Mesothelial cell of epicardium (in vitro differentiated cells): Measurements from ENCODE around the gene LRRC66. TPM values are rescaled to one million over a fixed set of nuclear protein-coding genes. Genes with fewer than 3 reads are reported as not detected.

Experiments
- DNase-seq, 2 experiments: peaks; one replicate each; pipeline ENCODE4 v3.0.0; 2021; ENCODE audit warnings: low spot score in 2 of 2; ENCODE audit not compliant: unreplicated experiment in 2 of 2
- H3K27ac Mint-ChIP-seq: 2 replicates; pipeline ENCODE4 v1.8.0; 2021; ENCODE audit warnings: mixed read lengths
- H3K27me3 Mint-ChIP-seq: 2 replicates; pipeline ENCODE4 v1.8.0; 2021; ENCODE audit warnings: low read depth, mixed read lengths
- H3K36me3 Mint-ChIP-seq: 2 replicates; pipeline ENCODE4 v1.8.0; 2021; ENCODE audit warnings: mixed read lengths
- H3K4me1 Mint-ChIP-seq: 2 replicates; pipeline ENCODE4 v1.8.0; 2021; ENCODE audit warnings: mixed read lengths
- H3K4me3 Mint-ChIP-seq: 2 replicates; pipeline ENCODE4 v1.8.0; 2021; ENCODE audit warnings: mild to moderate bottlenecking, moderate library complexity, mixed read lengths
- H3K9me3 Mint-ChIP-seq: 2 replicates; pipeline ENCODE4 v1.8.0; 2021; ENCODE audit warnings: mixed read lengths
- total RNA-seq: library from RNA; stranded (reverse); gene quantifications from 3 replicates; pipeline ENCODE4 v1.2.1, GENCODE V29; 2021
- TF ChIP-seq, protein P1 (sequence below): fragments of 200-600 bp; sonication (generic); IDR thresholded peaks from one replicate; pipeline ENCODE4 v1.5.0; 2021; ENCODE audit warnings: antibody characterized with exemption; ENCODE audit not compliant: unreplicated experiment

Gene LRRC66
- total RNA-seq, 1 donor from 2014 or later = 0.20 TPM

DNA sequence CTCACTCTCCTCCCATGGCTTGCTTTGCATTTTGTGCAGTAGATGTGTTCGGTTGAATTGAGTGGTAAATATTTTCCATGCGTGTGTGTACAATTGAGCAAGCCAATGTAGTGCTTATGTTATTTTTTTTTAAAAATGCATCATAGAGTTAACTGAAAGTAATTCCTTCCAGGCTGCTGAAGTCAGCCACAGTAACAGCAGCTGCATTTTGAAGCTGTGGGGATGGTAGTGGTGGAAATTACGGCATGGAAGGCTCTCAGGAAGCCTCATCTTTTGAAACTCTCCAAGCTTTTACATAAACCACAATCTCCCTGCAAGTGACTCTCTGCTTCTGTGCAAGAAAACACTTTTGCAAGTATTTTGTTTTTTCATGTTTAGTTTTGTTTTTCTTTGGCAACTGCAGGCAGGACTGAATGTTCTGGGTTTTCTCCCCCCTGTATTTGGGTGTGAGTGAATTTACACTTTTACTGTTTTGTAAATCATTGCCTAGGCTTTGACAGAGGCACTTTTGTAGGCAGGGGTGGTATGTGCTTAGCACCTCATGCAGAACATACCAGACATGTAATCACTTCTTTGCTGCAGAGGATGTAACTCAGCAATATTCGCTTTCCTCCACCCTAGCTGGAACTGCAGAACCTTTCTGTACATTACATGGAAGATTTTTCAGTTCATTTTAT lies 56.2 kb downstream of the LRRC66 start:
- peaks cover 36% of the 10 kb centered on the region for H3K9me3 Mint-ChIP-seq
- H3K27ac Mint-ChIP-seq = no peak overlapping the region
- no peak overlapping the region for H3K4me3 Mint-ChIP-seq
- no peaks in the 10 kb centered on the region for H3K36me3 Mint-ChIP-seq
- no peaks in the 10 kb centered on the region for H3K27me3 Mint-ChIP-seq
- no peaks in the 10 kb centered on the region for H3K4me1 Mint-ChIP-seq
- TF ChIP-seq, protein P1, sequence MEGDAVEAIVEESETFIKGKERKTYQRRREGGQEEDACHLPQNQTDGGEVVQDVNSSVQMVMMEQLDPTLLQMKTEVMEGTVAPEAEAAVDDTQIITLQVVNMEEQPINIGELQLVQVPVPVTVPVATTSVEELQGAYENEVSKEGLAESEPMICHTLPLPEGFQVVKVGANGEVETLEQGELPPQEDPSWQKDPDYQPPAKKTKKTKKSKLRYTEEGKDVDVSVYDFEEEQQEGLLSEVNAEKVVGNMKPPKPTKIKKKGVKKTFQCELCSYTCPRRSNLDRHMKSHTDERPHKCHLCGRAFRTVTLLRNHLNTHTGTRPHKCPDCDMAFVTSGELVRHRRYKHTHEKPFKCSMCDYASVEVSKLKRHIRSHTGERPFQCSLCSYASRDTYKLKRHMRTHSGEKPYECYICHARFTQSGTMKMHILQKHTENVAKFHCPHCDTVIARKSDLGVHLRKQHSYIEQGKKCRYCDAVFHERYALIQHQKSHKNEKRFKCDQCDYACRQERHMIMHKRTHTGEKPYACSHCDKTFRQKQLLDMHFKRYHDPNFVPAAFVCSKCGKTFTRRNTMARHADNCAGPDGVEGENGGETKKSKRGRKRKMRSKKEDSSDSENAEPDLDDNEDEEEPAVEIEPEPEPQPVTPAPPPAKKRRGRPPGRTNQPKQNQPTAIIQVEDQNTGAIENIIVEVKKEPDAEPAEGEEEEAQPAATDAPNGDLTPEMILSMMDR = no peak
- DNase-seq = no peak

DNA sequence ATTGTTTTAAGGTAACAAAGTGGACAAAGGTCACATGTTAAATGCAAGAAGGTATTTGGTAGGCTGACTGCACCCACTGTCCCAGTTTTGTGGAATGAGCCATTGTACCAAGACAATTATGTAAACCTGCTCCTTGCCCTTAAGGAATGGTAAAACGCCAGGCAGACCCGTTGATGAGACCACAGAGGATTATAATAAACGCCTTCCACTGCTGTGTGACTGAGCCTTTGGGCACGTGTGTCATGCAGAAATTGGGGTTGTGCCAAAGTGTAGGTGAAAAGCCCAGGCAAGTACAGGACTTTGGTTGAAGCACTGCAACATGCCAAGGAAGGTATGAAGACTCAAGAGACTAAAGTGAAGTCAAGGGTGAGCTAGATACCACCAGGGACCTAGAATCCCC lies 59.7 kb downstream of the LRRC66 start:
- H3K9me3 Mint-ChIP-seq = peaks cover 40% of the 10 kb centered on the region
- no peak overlapping the region for H3K27ac Mint-ChIP-seq
- TF ChIP-seq, protein P1 = no peak
- H3K27me3 Mint-ChIP-seq = no peaks in the 10 kb centered on the region
- H3K4me3 Mint-ChIP-seq = no peak overlapping the region
- no peaks in the 10 kb centered on the region for H3K4me1 Mint-ChIP-seq
- no peaks in the 10 kb centered on the region for H3K36me3 Mint-ChIP-seq
- no peak for DNase-seq

DNA sequence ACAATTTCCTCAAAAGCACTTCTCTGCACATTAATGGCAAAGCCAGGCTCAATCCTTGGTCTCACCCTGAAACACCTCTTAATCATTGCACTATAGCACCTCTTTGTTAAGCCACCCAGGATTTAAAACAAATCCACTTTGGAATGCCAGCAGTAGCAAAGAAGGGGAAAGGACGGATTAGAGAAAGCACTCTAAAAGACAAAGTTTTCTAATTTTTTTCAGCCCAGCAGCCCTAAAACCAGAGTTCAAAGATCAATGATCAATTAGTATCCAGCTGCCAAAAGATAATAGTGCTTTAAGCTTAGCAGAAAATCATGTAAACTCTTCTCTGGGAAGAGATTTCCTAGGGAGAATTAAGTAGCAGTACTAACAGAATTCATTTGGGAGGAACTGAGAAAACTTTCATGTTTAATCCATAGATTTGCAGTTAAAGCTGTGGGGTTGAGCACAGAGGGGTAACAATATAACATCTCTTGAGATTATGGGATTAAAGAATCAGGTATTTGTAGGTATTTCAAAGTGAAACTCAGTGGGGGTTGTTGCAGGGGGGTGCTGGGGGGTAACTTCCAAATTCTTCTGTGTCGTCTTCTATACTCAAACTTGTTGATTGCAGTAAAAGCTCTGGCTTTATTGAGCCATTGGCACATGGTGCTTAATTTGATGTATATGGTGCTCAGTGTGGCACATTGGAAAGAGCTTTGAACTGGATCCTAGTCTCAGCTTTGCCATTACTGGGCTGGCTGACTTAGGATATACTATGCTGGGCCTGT lies 61.8 kb downstream of the LRRC66 start:
- Mint-ChIP-seq H3K27me3 (no peaks in the 10 kb centered on the region), H3K4me3 (no peak overlapping the region), H3K9me3 (peaks cover 59% of the 10 kb centered on the region), H3K4me1 (no peaks in the 10 kb centered on the region), H3K27ac (no peak overlapping the region), H3K36me3 (no peaks in the 10 kb centered on the region)
- no peak for DNase-seq
- TF ChIP-seq, protein P1 = no peak

Other genes starting within 250 kb of the LRRC66 start
- 44.8 to 50.8 TPM (median 49.3 TPM) in 3 replicates for gene DCUN1D4, start 177.2 kb downstream of the LRRC66 start, total RNA-seq
- 27.9 to 30.4 TPM (median 30.2 TPM) in 3 replicates for gene SGCB, start 17.9 kb upstream of the LRRC66 start, total RNA-seq
- gene SPATA18, start 30.9 kb upstream of the LRRC66 start, total RNA-seq = 10.0 to 11.1 TPM (median 10.8 TPM) in 3 replicates